ENCODE results near the gene RGS19.

DNA sequence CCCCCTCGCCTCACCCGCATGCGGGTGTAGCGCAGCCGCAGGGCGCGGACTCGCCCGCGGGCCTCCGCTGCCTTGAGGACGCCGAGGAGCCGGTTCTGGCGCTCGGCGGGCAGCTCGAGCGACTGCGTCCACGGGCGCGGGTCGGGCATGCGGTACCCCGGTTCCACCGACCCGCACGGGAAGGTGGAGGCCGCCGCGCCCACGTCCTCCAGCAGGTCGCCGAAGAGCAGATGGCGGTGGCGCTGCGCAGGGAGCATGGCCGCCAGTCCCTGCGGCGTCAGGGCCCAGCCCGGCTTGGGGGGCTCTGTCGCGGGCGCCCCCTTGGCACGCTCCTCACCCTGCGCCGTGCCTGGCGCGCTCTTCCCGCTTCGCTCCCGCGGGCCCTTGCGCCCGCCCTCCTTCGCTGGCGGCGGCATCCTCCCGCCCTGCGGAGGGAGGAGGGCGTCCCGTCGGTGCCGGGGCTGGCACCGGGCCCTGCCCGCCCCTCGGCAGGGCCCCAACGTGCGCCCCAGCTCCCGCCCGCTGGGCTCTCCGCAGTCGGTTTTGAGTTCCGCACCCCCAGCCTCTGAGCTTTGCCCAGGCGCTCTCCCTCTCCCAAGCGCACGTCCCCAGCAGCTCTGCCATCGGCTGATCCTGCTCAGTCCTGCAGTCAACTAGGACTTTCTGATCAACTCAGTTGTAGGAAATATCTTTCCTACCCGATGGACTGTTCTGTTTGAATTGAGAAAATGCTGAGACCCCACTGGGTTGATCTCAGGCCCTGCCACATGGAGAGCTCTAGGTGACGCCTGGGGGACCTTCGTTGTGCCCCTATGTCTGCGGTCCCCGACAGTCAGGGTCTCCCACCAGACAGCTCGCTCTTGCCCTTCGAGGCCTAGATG lies 4.7 kb upstream of the RGS19 start, which contains the start of gene LKAAEAR1:
- TF ChIP-seq, protein P1, sequence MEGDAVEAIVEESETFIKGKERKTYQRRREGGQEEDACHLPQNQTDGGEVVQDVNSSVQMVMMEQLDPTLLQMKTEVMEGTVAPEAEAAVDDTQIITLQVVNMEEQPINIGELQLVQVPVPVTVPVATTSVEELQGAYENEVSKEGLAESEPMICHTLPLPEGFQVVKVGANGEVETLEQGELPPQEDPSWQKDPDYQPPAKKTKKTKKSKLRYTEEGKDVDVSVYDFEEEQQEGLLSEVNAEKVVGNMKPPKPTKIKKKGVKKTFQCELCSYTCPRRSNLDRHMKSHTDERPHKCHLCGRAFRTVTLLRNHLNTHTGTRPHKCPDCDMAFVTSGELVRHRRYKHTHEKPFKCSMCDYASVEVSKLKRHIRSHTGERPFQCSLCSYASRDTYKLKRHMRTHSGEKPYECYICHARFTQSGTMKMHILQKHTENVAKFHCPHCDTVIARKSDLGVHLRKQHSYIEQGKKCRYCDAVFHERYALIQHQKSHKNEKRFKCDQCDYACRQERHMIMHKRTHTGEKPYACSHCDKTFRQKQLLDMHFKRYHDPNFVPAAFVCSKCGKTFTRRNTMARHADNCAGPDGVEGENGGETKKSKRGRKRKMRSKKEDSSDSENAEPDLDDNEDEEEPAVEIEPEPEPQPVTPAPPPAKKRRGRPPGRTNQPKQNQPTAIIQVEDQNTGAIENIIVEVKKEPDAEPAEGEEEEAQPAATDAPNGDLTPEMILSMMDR (IDR thresholded peaks at IDR 0.05) = no peak; the same call in 1 of the 2 replicates
- TF ChIP-seq, protein P2, sequence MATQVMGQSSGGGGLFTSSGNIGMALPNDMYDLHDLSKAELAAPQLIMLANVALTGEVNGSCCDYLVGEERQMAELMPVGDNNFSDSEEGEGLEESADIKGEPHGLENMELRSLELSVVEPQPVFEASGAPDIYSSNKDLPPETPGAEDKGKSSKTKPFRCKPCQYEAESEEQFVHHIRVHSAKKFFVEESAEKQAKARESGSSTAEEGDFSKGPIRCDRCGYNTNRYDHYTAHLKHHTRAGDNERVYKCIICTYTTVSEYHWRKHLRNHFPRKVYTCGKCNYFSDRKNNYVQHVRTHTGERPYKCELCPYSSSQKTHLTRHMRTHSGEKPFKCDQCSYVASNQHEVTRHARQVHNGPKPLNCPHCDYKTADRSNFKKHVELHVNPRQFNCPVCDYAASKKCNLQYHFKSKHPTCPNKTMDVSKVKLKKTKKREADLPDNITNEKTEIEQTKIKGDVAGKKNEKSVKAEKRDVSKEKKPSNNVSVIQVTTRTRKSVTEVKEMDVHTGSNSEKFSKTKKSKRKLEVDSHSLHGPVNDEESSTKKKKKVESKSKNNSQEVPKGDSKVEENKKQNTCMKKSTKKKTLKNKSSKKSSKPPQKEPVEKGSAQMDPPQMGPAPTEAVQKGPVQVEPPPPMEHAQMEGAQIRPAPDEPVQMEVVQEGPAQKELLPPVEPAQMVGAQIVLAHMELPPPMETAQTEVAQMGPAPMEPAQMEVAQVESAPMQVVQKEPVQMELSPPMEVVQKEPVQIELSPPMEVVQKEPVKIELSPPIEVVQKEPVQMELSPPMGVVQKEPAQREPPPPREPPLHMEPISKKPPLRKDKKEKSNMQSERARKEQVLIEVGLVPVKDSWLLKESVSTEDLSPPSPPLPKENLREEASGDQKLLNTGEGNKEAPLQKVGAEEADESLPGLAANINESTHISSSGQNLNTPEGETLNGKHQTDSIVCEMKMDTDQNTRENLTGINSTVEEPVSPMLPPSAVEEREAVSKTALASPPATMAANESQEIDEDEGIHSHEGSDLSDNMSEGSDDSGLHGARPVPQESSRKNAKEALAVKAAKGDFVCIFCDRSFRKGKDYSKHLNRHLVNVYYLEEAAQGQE (IDR thresholded peaks at IDR 0.05; ENCODE audit: insufficient read depth in 1 of 2, low read depth in 2 of 2, low read length in 1 of 2) = no peak
- TF ChIP-seq TCF7L2 (IDR thresholded peaks at IDR 0.05; ENCODE audit: low read depth, low read length) = no peak

Data from Panc1 (cell line).